ENCODE data around the gene OXSM. TPM values are rescaled to one million over a fixed set of nuclear protein-coding genes. Genes with fewer than 3 reads are reported as not detected.

The OXSM gene
- total RNA-seq, 1 experiment from 2014 or later = 11.1 TPM

- BruUV-seq (replicated peaks) = no TSS peak
- Mint-ChIP-seq H3K27me3 (ENCODE audit: insufficient read depth, unreplicated experiment) (peaks cover 5% of the 10 kb centered on the region), H3K36me3 (ENCODE audit: insufficient read depth, unreplicated experiment) (no peaks in the 10 kb centered on the region), H3K4me1 (ENCODE audit: low read depth, unreplicated experiment) (no peaks in the 10 kb centered on the region), H3K9me3 (ENCODE audit: unreplicated experiment) (no peaks in the 10 kb centered on the region), H3K27ac (ENCODE audit: unreplicated experiment) (no peak overlapping the region), H3K4me3 (ENCODE audit: unreplicated experiment) (no peak overlapping the region)
- no peak for DNase-seq
- Histone ChIP-seq H3K36me3 (ENCODE audit: control insufficient read depth, insufficient read depth, low read length) (no peaks in the 10 kb centered on the region), H3K9me3 (no peaks in the 10 kb centered on the region), H3K4me3 (ENCODE audit: low read depth, low read length) (no peak overlapping the region), H3K27me3 (replicated peaks; ENCODE audit: control insufficient read depth, insufficient read depth, low read length) (no peaks in the 10 kb centered on the region), H3K4me1 (no peaks in the 10 kb centered on the region)
- POLR2A ChIA-PET = no interaction called here
- intact Hi-C loops (cut with micrococcal nuclease; ENCODE audit: unreplicated experiment) = loop anchor here (2.0 to 5.0 kb wide), 2 partner anchors 33 to 277 kb away; no protein-coding TSS in a partner anchor
- no peak for TF ChIP-seq CTCF (IDR thresholded peaks at IDR 0.05; ENCODE audit: insufficient read depth in 1 of 2, low read depth in 1 of 2, low read length in 1 of 2, severe bottlenecking in 1 of 2, unreplicated experiment in 1 of 2)
- CTCF ChIA-PET = no interaction called here
Observed at GRCh38 chr3:25840099-25840498, 50.2 kb downstream of the OXSM start.

- H3K27me3 Mint-ChIP-seq (ENCODE audit: insufficient read depth, unreplicated experiment) = peaks cover 2% of the 10 kb centered on the region
- no peak overlapping the region for H3K4me3 ChIP-seq (ENCODE audit: low read depth, low read length)
- no peaks in the 10 kb centered on the region for H3K36me3 ChIP-seq (ENCODE audit: control insufficient read depth, insufficient read depth, low read length)
- TF ChIP-seq CTCF (IDR thresholded peaks at IDR 0.05; ENCODE audit: insufficient read depth in 1 of 2, low read depth in 1 of 2, low read length in 1 of 2, severe bottlenecking in 1 of 2, unreplicated experiment in 1 of 2) = no peak
- DNase-seq = no peak
- CTCF ChIA-PET = no interaction called here
- no peaks in the 10 kb centered on the region for H3K9me3 Mint-ChIP-seq (ENCODE audit: unreplicated experiment)
- H3K4me3 Mint-ChIP-seq (ENCODE audit: unreplicated experiment) = no peak overlapping the region
- H3K27ac Mint-ChIP-seq (ENCODE audit: unreplicated experiment) = no peak overlapping the region
- BruUV-seq (replicated peaks) = no TSS peak
- no peaks in the 10 kb centered on the region for H3K27me3 ChIP-seq (replicated peaks; ENCODE audit: control insufficient read depth, insufficient read depth, low read length)
- intact Hi-C loops (cut with micrococcal nuclease; ENCODE audit: unreplicated experiment) = loop anchor here (5.0 kb wide), 1 partner anchor 274 kb away; no protein-coding TSS in a partner anchor
- H3K4me1 Mint-ChIP-seq (ENCODE audit: low read depth, unreplicated experiment) = no peaks in the 10 kb centered on the region
- POLR2A ChIA-PET = no interaction called here
- no peaks in the 10 kb centered on the region for H3K4me1 ChIP-seq
- H3K36me3 Mint-ChIP-seq (ENCODE audit: insufficient read depth, unreplicated experiment) = no peaks in the 10 kb centered on the region
- H3K9me3 ChIP-seq = no peaks in the 10 kb centered on the region
Observed at GRCh38 chr3:25843332-25843731, 53.4 kb downstream of the OXSM start.

Other genes with a start within 250 kb of the OXSM start
- gene TOP2B, start 125.2 kb upstream of the OXSM start, total RNA-seq (2022) = 82.4 and 83.1 TPM in 2 replicates
- 27.1 and 28.7 TPM in 2 replicates for gene NGLY1, start 6.6 kb upstream of the OXSM start, total RNA-seq (2022)